ENCODE measurements around the gene SLC7A1. TPM values are rescaled to one million over a fixed set of nuclear protein-coding genes. Genes with fewer than 3 reads are reported as not detected.

Gene SLC7A1
- polyA plus RNA-seq, 2 of the 4 experiments (the other 2 are of a cell fraction) = 19.9 to 24.8 TPM

- TF ChIP-seq REST (IDR thresholded peaks at IDR 0.05) = no peak
These were observed 1.8 kb upstream of the SLC7A1 start (continued) for GRCh38 chr13:29597246-29597645.

- peak overlapping the region; percentile 99 for H3K4me3 ChIP-seq
- H3K27ac ChIP-seq = peak overlapping the region; percentile 99 to 100
- FAIRE-seq = no peak
- no peaks in the 10 kb centered on the region for H3K9me3 ChIP-seq
- TF ChIP-seq ELK1 (IDR thresholded peaks at IDR 0.05; ENCODE audit: low read depth, low read length) = no peak
- no peak for TF ChIP-seq ZNF302 (CRISPR knock-in tag; IDR thresholded peaks at IDR 0.05)
- TF ChIP-seq HOXA7 (CRISPR knock-in tag; IDR thresholded peaks at IDR 0.05) = no peak
- TF ChIP-seq MAFK (IDR thresholded peaks at IDR 0.05; ENCODE audit: partially characterized antibody) = no peak
- no peak for TF ChIP-seq TP53 (CRISPR knock-in tag; IDR thresholded peaks at IDR 0.05)
- TF ChIP-seq ZSCAN20 (CRISPR knock-in tag; IDR thresholded peaks at IDR 0.05) = no peak
- no peak for TF ChIP-seq POLR2A (IDR thresholded peaks at IDR 0.05; ENCODE audit: low read length)
- no peak for TF ChIP-seq KDM5A (IDR thresholded peaks at IDR 0.05)
- TF ChIP-seq CBX8 (IDR thresholded peaks at IDR 0.05) = no peak
- TF ChIP-seq HMGXB4 (CRISPR knock-in tag; IDR thresholded peaks at IDR 0.05; ENCODE audit: borderline replicate concordance) = no peak
- TF ChIP-seq EP300 (IDR thresholded peaks at IDR 0.05) = no peak
- TF ChIP-seq HEYL (CRISPR knock-in tag; IDR thresholded peaks at IDR 0.05) = no peak
- TF ChIP-seq SMC3 (IDR thresholded peaks at IDR 0.05) = no peak
- TF ChIP-seq NR3C1 (IDR thresholded peaks at IDR 0.05) = no peak
- no peak for TF ChIP-seq JUNB (IDR thresholded peaks at IDR 0.05)
- DNase-seq (ENCODE audit: low read depth in 1 of 2, low spot score in 1 of 2) = no peak
- ChIA-PET CTCF (interaction anchor here (1.3 to 1.4 kb wide), 2 partner anchors 9 to 28 kb away, joined by 3 to 5 read pairs; no protein-coding TSS in a partner anchor), POLR2A (interaction anchor here (0.8 kb wide), 1 partner anchor 10 kb away, joined by 4 read pairs; no protein-coding TSS in a partner anchor)
- H3K4me1 ChIP-seq = peaks cover 31% of the 10 kb centered on the region
- ATAC-seq = no peak
- peak overlapping the region; percentile 78 for H3K4me2 ChIP-seq
- 37% methylated on average over 10 of the region's 10 CpGs for WGBS (ENCODE audit: missing lambda C conversion rate)
These were observed 553 bp upstream of the SLC7A1 start for GRCh38 chr13:29596064-29596418.

GRCh38 chr13:29594710-29595379 is 643 bp downstream of the SLC7A1 start:
- FAIRE-seq (no peak), ATAC-seq (peak; percentile 66 to 68), DNase-seq (ENCODE audit: low read depth in 1 of 2, low spot score in 1 of 2) (peak; percentile 15 to 30)
- Histone ChIP-seq H3K4me1 (peaks cover 33% of the 10 kb centered on the region), H3K4me2 (peak overlapping the region; percentile 78), H3K9me3 (no peaks in the 10 kb centered on the region), H3K4me3 (peak overlapping the region; percentile 99), H3K27ac (peak overlapping the region; percentile 99 to 100)
- CTCF ChIA-PET = no interaction called here
- WGBS (ENCODE audit: missing lambda C conversion rate) = no CpG with 5 or more reads among the region's 75 CpGs
- POLR2A ChIA-PET = no interaction called here
- TF ChIP-seq MAFK (IDR thresholded peaks at IDR 0.05; ENCODE audit: partially characterized antibody) (no peak), ELK1 (IDR thresholded peaks at IDR 0.05; ENCODE audit: low read depth, low read length) (no peak), SREBF2 (IDR thresholded peaks at IDR 0.05) (no peak), FOSL2 (IDR thresholded peaks at IDR 0.05) (no peak), FOSL2 (CRISPR knock-in tag; IDR thresholded peaks at IDR 0.05) (peak; percentile 50), HOXB13 (CRISPR knock-in tag; IDR thresholded peaks at IDR 0.05; ENCODE audit: low read depth) (no peak), SMC3 (IDR thresholded peaks at IDR 0.05) (no peak), FOXS1 (CRISPR knock-in tag; IDR thresholded peaks at IDR 0.05) (no peak), HDAC2 (IDR thresholded peaks at IDR 0.05) (no peak), MAX (IDR thresholded peaks at IDR 0.05) (peak; percentile 29), MYC (IDR thresholded peaks at IDR 0.05; ENCODE audit: borderline replicate concordance, low read length) (peak; percentile 76), PBX3 (IDR thresholded peaks at IDR 0.05) (no peak), ZSCAN20 (CRISPR knock-in tag; IDR thresholded peaks at IDR 0.05) (no peak), CHD4 (IDR thresholded peaks at IDR 0.05; ENCODE audit: borderline replicate concordance) (no peak), FOSB (CRISPR knock-in tag; IDR thresholded peaks at IDR 0.05) (no peak), ESRRA (IDR thresholded peaks at IDR 0.05; ENCODE audit: borderline replicate concordance, low read length) (no peak)

Measured in A549 (cell line).